Body of pancreas (tissue), 4 donors: ENCODE results near the gene PLEKHG1. TPM values are rescaled to one million over a fixed set of nuclear protein-coding genes. Genes with fewer than 3 reads are reported as not detected.

Experiments
- ATAC-seq: fragments of 150-250 bp; one replicate; pipeline ENCODE4 v1.9.1; 2016
- DNase-seq, 4 donors: peaks; one replicate each; pipeline ENCODE4 v3.0.0-alpha.2; 2019
- H3K27ac ChIP-seq, 4 donors: fragments of 200-600 bp; sonication (generic); 1 replicate in 3 of 4; 2 replicates in 1 of 4; pipeline versions ENCODE4 v1.5.1 to v1.6.1; 2016 to 2019; ENCODE audit warnings: mild to moderate bottlenecking in 1 of 4, mixed read lengths in 1 of 4, moderate library complexity in 1 of 4
- H3K27me3 ChIP-seq, 2 donors: fragments of 200-600 bp; sonication (generic); one replicate each; pipeline ENCODE4 v1.6.0; 2016; ENCODE audit warnings: mild to moderate bottlenecking in 1 of 2
- H3K36me3 ChIP-seq, 2 donors: fragments of 200-600 bp; sonication (generic); replicated peaks in 1 of 2; 2 replicates each; pipeline ENCODE4 v1.5.1; 2016; ENCODE audit warnings: low read depth in 2 of 2; ENCODE audit not compliant: insufficient read depth in 1 of 2
- H3K4me1 ChIP-seq: fragments of 200-600 bp; sonication (generic); one replicate; pipeline ENCODE4 v1.6.0; 2016
- H3K4me3 ChIP-seq, 2 donors: fragments of 200-600 bp; sonication (generic); 1 replicate in 1 of 2; 2 replicates in 1 of 2; pipeline ENCODE4 v1.5.1; 2016 to 2019
- H3K9me3 ChIP-seq, 3 donors: fragments of 200-600 bp; sonication (generic); 1 replicate in 2 of 3; 2 replicates in 1 of 3; pipeline ENCODE4 v1.5.1; 2016
- CTCF ChIP-seq, 7 experiments: fragments of 450-650 bp in 4 of 7; fragments of 200-600 bp in 3 of 7; sonication (generic) in 3 of 7; IDR thresholded peaks; one replicate each; pipeline ENCODE4 v1.5.1; 2016 to 2019; ENCODE audit warnings: antibody characterized with exemption in 7 of 7
- POLR2A ChIP-seq, 3 donors: fragments of 450-650 bp; IDR thresholded peaks; one replicate each; pipeline ENCODE4 v1.6.1; 2016; ENCODE audit warnings: antibody characterized with exemption in 3 of 3, mild to moderate bottlenecking in 2 of 3
- WGBS, 2 donors: methylation state at CpG; one replicate each; pipeline ENCODE4 v1.1.5; 2017; 5-methylcytosine and 5-hydroxymethylcytosine counted together
- intact Hi-C: fragments of 100-400 bp; cut with DNase I; formaldehyde crosslinking; loops from one replicate; pipeline ENCODE4 v1.15.1; 2023
- total RNA-seq, 2 donors: library from RNA; depleted of rRNA; stranded (reverse); fragments of >200 nt; gene quantifications; one replicate each; pipeline ENCODE4 v1.1.0, GENCODE V29; 2016

The PLEKHG1 gene
- total RNA-seq, 2 donors from 2014 or later = 4.2 to 26.0 TPM

DNA sequence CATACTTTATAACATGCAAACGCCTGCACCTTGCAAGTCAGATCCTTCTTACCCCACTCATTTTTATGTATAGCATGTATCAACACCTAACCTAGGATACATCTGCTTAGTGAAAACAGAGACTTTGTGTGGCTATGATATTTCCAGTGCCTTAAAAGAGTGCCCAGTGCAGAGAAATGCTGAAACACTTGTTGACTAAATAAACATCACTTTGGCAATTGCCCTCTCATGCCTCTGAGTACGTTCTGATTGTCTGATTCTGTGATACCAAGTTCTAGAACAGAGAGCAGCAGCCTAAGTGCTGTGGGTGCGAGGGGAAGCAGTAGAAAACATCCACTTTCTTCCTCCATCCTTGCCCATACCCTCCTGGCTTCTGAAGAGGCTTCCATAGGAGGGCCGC, 13.6 kb downstream of the PLEKHG1 start:
- intact Hi-C loops = no loop called here
- no peaks in the 10 kb centered on the region for H3K27me3 ChIP-seq
- WGBS, 2 donors = 59 to 60% methylated on average over 4 of the region's 4 CpGs
- ATAC-seq (no peak), DNase-seq (no peak)
- H3K4me3 ChIP-seq = no peak overlapping the region
- H3K36me3 ChIP-seq = no peaks in the 10 kb centered on the region
- TF ChIP-seq CTCF (IDR thresholded peaks at IDR 0.05) (no peak), POLR2A (IDR thresholded peaks at IDR 0.05) (no peak)
- no peak overlapping the region for H3K27ac ChIP-seq
- no peaks in the 10 kb centered on the region for H3K9me3 ChIP-seq
- H3K4me1 ChIP-seq = no peaks in the 10 kb centered on the region

- Histone ChIP-seq H3K4me1 (no peaks in the 10 kb centered on the region), H3K9me3 (no peaks in the 10 kb centered on the region), H3K4me3 (no peak overlapping the region), H3K36me3 (no peaks in the 10 kb centered on the region), H3K27ac (no peak overlapping the region), H3K27me3 (no peaks in the 10 kb centered on the region)
- ATAC-seq = no peak
- DNase-seq = no peak
- intact Hi-C loops = no loop called here
- TF ChIP-seq CTCF (IDR thresholded peaks at IDR 0.05) (no peak), POLR2A (IDR thresholded peaks at IDR 0.05) (no peak)
These were observed 16.3 kb downstream of the PLEKHG1 start for GRCh38 chr6:150615967-150616366.

DNA sequence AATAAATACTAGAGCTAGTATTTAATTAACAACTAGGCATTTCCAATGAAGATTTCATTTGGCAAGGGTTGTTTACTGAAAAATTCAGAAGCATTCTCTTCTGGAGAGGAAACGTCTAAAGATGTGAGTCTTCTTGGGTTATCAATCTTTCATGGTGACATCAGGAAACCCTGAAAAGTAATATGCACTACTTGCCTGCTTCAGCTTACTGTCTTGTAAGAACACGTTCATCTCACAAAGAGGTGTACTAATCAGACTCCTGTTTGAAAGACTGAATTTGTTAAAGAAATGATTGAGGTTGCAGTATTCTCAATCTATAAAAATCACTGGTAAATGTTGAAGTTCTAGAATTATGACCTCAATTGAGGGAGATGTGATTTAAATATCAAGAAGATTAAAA, 16.9 kb downstream of the PLEKHG1 start:
- H3K27ac ChIP-seq = no peak overlapping the region
- no peak overlapping the region for H3K4me3 ChIP-seq
- ATAC-seq (no peak), DNase-seq (no peak)
- no peaks in the 10 kb centered on the region for H3K9me3 ChIP-seq
- no peaks in the 10 kb centered on the region for H3K36me3 ChIP-seq
- WGBS, 2 donors = 55 to 61% methylated on average over 2 of the region's 2 CpGs
- intact Hi-C loops = no loop called here
- no peaks in the 10 kb centered on the region for H3K4me1 ChIP-seq
- H3K27me3 ChIP-seq = no peaks in the 10 kb centered on the region
- no peak for TF ChIP-seq POLR2A (IDR thresholded peaks at IDR 0.05)
- TF ChIP-seq CTCF (IDR thresholded peaks at IDR 0.05) = no peak

GRCh38 chr6:150617062-150617461, 17.4 kb downstream of the PLEKHG1 start:
- TF ChIP-seq POLR2A (IDR thresholded peaks at IDR 0.05) (no peak), CTCF (IDR thresholded peaks at IDR 0.05) (no peak)
- WGBS, 2 donors = 78 to 80% methylated on average over 3 of the region's 3 CpGs
- H3K4me3 ChIP-seq = no peak overlapping the region
- H3K9me3 ChIP-seq = no peaks in the 10 kb centered on the region
- H3K4me1 ChIP-seq = no peaks in the 10 kb centered on the region
- ATAC-seq (no peak), DNase-seq (no peak)
- H3K27ac ChIP-seq = no peak overlapping the region
- H3K27me3 ChIP-seq = no peaks in the 10 kb centered on the region
- H3K36me3 ChIP-seq = no peaks in the 10 kb centered on the region
- intact Hi-C loops = no loop called here

- TF ChIP-seq POLR2A (IDR thresholded peaks at IDR 0.05) (no peak), CTCF (IDR thresholded peaks at IDR 0.05) (no peak)
- 55 to 68% methylated on average over 6 of the region's 6 CpGs for WGBS, 2 donors
- Histone ChIP-seq H3K4me3 (no peak overlapping the region), H3K36me3 (no peaks in the 10 kb centered on the region), H3K9me3 (no peaks in the 10 kb centered on the region), H3K27ac (no peak overlapping the region), H3K27me3 (no peaks in the 10 kb centered on the region), H3K4me1 (no peaks in the 10 kb centered on the region)
- DNase-seq (no peak), ATAC-seq (no peak)
- intact Hi-C loops = no loop called here
These were observed 18.1 kb downstream of the PLEKHG1 start for GRCh38 chr6:150617496-150618460.
